HG02678 (cell line): ENCODE measurements around the gene TALDO1.

ENCODE experiments used
- ATAC-seq: cut with Tn5 transposase; IDR thresholded peaks from one replicate; pipeline ENCODE4 v1.9.1; 2021; ENCODE audit warnings: mild to moderate bottlenecking, moderate library complexity; ENCODE audit not compliant: unreplicated experiment

Gene TALDO1

DNA sequence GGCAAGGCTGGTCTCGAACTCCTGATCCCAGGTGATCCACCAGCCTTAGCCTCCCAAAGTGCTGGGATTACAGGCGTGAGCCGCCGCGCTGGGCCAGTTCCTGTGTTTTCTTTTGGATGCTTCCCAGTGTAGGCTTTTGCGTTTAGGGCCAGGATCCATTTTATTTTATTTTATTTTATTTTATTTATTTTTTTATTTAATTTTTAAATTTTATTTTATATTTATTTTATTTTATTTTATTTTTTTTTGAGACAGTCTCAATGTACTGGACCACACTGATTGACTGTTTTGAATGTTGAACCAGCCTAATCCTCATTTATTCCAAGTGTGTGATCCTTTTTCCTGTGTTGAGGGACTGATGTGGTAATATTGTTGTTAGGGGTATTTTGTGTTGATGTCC is 32.8 kb upstream of the TALDO1 start:
- ATAC-seq = no peak

DNA sequence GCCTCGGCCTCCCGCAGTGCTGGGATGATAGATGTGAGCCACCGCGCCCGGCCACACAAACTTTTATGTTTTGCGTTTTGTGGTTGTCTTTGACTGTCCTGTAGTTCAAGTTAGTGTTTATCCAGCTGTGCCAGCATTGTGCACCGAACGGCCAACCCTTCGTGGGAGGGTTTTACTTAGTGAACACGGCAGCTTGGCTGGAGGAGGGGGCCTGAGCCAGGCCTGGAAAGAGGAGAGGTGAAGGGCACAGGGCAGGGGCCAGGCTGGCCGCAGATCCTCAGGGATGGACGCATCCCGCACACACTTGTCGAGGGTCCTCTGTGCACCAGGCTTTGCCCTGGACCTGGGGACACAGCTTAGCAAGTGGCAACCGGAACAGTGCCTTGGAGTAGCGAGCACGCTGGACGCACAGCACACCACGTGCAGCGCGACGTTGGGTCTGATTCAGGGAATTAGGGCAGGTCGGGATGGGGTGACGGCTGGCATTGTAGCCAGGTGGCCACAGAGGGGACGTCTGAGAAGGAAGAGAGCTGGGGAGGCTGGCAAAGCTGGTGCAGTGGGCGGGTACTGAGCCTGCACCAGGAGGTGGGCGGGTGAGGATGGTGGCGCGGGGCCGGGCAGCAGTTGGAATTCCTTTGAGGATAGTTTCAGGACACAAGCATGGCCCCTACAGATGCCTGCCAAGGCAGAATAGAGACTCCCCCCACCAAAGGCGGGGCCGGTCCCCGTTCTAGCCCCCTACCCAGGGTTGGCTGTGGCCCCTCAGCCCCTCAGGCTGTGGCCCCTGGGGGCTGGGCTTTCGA is 27.8 kb upstream of the TALDO1 start:
- ATAC-seq = no peak

DNA sequence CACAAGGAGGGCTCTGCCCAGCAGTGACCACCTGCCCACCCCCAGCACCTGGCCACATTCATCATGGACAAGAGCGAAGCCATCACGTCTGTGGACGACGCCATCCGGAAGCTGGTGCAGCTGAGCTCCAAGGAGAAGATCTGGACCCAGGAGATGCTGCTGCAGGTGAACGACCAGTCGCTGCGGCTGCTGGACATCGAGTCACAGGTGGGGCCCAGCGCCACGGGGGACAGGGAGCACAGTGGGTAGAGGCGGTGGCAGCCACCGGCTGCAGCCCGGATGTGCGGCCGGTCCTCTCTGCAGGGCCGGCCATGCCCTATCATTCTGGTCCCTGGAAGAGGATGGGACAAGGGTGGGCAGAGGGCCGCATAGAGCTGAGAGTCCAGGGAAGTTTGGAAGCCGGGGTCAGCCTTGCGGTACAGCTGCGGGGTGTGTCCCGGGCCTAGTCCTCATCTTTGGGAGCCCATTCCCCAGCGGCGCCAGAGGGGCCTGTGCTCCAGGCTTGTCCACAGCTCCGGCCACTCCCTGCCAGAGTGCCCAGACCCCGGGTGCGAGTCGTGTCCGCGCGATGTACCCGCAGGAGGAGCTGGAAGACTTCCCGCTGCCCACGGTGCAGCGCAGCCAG is 27.1 kb upstream of the TALDO1 start:
- ATAC-seq = no peak

DNA sequence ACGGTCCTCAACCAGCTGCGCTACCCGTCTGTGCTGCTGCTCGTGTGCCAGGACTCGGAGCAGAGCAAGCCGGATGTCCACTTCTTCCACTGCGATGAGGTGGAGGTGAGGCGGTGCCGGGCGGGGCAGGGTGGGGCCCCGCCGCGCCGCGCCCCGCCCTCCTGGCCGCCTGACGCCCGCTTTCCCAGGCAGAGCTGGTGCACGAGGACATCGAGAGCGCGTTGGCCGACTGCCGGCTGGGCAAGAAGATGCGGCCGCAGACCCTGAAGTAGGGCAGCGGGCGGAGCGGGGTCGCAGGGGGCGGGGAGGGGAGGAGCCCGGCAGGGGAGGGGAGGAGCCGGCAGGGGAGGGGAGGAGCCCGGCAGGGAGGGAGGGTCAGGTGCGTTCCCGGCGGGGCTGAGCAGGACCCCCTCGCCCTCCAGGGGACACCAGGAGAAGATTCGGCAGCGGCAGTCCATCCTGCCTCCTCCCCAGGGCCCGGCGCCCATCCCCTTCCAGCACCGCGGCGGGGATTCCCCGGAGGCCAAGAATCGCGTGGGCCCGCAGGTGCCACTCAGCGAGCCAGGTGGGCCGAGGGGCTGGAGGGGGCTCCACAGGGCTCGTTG is 26.5 kb upstream of the TALDO1 start:
- ATAC-seq = no peak

DNA sequence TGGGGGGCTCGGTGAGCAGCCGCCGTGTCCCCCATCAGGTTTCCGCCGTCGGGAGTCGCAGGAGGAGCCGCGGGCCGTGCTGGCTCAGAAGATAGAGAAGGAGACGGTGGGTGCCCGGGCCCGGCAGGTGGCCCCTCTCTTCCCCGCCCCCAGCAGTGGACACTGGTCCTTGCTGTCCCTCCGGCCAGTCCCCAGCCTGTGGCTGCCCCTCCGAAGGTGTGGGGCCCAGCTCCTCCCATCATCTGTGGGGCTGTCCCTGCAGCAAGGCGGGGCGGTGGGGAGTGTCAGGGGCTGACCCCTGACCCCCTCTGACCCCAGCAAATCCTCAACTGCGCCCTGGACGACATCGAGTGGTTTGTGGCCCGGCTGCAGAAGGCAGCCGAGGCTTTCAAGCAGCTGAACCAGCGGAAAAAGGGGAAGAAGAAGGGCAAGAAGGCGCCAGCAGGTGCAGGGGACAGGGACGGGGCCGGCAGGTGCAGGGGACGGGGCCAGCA is 26.0 kb upstream of the TALDO1 start:
- no peak for ATAC-seq

DNA sequence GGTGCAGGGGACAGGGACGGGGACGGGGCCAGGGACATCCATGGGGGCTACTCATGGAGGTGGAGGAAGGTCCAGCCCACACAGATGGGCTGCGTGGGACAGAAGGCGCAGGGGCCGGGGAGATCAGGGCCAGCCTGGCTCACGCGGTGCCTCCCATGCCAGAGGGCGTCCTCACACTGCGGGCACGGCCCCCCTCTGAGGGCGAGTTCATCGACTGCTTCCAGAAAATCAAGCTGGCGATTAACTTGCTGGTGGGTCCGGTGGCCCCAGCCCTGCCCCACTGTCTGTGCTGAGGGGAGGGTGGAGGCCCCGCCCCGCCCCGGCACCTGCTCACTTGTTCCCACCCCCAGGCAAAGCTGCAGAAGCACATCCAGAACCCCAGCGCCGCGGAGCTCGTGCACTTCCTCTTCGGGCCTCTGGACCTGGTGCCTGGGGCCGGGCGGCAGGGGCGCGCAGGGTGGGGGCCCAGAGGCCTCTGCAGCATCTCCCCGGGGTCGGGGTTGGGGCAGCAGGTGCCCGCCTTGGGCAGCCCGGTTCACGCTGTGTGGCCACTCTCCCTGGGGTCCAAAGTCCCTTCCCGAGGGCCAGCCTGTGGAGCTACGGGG is 25.4 kb upstream of the TALDO1 start:
- no peak for ATAC-seq

DNA sequence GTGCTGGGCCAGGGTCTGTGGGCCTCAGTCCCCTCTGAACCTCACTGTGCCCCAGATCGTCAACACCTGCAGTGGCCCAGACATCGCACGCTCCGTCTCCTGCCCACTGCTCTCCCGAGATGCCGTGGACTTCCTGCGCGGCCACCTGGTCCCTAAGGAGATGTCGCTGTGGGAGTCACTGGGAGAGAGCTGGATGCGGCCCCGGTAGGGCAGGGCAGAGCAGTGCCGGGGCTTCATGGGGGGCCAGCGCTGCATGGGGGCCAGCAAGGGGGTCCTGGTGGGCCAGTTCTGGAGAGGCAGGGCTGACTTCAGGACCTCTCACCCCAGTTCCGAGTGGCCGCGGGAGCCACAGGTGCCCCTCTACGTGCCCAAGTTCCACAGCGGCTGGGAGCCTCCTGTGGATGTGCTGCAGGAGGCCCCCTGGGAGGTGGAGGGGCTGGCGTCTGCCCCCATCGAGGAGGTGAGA is 24.9 kb upstream of the TALDO1 start:
- no peak for ATAC-seq

DNA sequence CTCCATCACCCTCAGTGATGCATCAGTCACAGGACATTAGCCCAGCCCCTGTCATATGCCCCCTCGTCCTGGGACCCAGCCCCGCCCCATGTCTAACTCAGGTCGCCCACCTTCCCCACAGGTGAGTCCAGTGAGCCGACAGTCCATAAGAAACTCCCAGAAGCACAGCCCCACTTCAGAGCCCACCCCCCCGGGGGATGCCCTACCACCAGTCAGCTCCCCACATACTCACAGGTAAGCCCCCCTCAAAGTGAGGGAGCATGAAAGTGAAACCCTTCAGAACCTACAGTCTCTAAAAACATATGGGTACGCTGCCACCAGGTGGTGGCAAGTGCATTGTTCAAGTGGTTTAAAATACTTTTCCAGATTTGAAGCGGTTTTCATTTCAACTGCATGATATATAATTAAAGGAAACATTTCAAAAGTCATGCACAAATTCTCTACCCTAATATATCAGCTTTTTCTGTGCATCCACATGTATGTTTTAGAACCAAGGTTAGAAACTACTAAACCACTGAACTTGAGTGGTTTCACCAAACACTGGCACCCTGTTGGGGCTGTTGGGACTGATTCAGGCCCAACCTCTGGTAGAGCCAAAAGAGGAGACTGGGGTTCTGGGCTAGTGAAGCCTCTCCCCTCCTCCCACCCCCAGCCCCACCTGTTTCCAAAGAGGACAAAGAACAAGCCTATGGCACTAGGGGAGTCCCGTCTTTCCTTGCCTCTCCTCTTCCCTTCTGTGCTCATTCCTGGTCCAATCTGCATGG is 24.0 kb upstream of the TALDO1 start:
- no peak for ATAC-seq

DNA sequence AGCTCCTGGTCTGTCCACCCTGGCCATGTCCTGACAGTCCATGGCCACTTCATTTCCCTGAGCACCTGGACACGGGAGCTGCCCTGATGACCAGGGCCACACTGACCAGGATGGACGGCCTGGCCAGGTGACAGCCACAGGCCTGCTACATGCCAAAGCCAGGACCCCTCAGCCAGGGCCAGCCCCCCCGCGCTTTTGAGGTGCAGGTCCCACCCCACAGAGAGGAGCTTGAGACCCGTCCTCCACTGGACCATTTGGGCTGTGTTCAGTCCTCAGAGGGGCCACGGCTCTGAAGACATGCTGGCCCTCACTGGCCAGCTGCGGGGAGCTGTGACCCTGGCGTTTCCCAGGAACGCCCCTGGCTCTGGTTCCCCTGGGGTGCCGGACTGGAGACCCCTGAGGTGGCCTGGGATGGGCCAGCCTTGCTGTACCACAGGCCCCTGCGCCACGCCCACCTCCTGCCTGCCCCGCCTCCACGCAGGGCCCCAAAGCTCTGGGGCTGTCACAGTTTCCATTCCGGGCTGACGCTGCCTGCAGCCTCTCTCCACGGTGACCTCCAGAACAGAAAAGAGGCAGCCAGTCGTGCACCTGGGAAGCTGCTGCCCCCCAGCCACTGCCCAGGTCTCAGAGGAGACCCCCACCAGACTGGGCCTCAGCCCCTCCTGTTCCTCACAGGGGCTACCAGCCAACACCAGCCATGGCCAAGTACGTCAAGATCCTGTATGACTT is 23.1 kb upstream of the TALDO1 start:
- ATAC-seq = no peak

DNA sequence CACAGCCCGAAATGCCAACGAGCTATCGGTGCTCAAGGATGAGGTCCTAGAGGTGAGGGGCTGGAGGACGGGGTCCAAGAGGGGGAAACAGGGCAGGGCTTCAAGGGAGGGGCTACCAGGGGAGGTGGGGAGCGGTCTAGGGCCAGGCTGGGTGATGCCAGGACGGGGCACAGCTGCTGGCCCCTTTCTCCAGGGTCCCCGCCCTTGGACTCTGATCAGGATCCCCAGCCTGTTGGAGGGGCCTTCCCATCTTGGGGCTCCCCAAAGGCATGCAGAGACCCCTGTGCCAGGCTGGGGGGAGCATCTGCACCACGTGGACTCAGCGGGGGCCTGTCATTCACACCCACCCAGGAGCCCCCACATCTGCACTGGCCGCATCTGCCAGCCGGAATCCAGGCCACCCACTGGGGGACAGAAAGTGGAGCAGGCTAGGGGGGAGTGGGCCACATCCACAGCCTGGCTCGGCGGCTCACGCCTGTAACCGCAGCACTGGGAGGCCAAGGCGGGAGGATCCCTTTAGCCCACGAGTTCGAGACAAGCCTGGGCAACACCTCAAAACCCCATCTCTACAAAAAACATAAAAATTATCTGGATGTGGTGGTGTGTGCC is 22.4 kb upstream of the TALDO1 start:
- no peak for ATAC-seq

DNA sequence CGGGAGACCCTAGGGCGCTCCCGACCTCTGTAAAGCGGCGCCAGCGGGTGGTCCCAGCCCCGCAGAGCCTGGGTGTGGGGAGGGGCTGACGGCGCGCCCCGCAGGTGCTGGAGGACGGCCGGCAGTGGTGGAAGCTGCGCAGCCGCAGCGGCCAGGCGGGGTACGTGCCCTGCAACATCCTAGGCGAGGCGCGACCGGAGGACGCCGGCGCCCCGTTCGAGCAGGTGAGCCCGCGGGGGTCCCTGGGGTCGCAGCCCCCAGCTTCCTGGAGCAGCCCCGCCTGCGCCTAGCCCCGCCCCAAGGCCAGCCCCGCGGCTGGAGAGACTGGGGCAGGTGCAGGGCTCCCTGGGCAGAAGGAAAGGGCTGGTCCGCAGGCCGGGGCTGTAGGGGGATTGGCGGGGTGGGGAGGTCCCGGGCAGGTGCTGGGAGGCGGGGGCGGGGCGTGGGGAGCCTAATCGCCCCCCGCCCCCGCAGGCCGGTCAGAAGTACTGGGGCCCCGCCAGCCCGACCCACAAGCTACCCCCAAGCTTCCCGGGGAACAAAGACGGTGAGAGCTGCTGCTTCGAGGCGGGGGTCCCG is 21.6 kb upstream of the TALDO1 start:
- no peak for ATAC-seq

DNA sequence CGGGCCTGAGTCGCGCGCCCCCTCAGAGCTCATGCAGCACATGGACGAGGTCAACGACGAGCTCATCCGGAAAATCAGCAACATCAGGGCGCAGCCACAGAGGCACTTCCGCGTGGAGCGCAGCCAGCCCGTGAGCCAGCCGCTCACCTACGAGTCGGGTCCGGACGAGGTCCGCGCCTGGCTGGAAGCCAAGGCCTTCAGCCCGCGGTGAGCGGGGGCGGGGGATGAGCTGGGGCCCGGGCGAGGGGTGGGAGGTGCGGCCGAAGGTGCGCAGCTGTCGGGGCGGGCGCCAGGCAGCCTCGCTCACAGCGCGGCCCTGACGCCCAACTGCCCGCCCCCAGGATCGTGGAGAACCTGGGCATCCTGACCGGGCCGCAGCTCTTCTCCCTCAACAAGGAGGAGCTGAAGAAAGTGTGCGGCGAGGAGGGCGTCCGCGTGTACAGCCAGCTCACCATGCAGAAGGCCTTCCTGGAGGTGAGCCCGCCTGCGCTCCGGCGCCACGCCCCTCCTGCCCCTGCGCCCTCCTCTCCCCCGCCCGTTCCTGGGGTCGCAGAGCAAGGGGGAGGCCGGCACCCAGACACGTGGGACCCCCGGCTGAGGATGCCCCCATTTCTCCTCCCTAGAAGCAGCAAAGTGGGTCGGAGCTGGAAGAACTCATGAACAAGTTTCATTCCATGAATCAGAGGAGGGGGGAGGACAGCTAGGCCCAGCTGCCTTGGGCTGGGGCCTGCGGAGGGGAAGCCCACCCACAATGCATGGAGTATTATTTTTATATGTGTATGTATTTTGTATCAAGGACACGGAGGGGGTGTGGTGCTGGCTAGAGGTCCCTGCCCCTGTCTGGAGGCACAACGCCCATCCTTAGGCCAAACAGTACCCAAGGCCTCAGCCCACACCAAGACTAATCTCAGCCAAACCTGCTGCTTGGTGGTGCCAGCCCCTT is 20.7 kb upstream of the TALDO1 start:
- ATAC-seq = no peak

DNA sequence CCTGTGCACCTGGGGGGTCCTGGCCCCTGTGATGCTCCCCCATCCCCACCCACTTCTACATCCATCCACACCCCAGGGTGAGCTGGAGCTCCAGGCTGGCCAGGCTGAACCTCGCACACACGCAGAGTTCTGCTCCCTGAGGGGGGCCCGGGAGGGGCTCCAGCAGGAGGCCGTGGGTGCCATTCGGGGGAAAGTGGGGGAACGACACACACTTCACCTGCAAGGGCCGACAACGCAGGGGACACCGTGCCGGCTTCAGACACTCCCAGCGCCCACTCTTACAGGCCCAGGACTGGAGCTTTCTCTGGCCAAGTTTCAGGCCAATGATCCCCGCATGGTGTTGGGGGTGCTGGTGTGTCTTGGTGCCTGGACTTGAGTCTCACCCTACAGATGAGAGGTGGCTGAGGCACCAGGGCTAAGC is 20.0 kb upstream of the TALDO1 start:
- ATAC-seq = no peak

DNA sequence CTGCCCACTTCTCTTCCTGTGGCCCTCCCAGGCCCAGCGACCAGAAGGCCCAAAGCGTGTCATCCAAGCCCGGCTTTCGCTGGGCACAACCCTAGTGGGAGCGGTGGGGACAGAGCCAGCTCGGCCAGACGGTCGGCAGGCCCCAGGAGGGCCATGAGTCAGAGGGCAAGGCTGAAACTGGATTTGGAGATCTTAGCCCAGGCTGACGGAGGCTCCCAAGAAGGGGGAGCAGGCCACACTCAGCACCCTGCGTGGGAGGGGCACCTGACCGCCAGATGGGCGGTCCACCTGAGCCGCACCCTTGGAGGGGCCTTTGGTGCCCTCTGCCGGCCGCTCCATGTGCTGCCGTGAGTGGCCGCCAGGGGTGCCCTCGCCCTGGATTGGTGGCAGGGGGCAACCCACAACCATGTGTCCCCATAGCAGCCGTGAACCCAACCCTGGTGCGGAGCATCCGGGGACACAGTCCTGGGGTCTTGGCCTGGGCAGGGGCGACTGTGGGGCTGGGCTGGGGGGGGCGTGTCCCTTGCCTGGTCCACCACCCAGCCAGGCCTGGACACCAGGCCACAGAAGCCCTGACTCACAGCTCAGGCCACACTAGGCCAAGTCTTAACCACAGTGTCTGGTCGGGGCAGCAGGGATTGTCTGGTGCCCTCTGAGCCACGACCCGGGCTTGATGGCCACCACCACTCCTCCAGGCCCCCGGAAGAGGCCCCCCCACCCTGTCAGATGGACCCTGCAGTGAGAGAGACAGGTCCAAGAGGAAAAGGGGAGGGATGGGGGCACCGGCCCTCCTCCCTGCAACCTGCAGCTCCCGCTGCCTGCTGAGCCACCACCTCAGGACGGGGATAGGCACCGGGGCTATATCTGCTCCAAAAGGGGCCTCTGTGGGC is 19.2 kb upstream of the TALDO1 start:
- ATAC-seq = no peak

DNA sequence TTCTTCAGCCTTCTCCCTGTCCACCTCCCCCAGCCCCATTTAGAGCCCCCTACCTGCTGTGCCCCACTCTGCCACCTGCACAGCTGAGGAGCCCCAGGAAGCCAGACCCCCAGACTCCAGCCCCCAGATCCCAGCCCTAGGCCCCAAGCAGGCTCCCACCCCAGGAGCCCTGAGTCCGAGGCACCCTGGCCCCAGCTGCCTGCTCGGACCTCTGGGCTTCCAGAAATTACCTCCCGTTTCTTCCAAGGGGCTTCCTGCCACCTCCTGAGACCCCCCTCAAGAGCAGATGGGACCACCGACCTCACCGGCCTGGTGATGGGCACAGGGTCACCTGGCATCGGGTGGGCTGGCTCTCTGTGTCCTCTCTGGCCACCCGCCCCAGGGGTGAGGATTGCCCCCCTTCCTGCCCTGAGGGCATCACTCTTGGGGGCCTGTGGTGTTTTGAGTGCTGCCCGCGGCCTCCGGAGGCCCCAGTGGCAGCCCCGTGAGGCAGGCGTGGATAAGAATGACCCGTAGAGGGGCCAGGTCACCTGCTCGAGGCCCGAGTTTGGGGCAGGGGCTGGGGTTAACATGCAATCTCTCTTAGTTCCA is 18.3 kb upstream of the TALDO1 start:
- no peak for ATAC-seq

DNA sequence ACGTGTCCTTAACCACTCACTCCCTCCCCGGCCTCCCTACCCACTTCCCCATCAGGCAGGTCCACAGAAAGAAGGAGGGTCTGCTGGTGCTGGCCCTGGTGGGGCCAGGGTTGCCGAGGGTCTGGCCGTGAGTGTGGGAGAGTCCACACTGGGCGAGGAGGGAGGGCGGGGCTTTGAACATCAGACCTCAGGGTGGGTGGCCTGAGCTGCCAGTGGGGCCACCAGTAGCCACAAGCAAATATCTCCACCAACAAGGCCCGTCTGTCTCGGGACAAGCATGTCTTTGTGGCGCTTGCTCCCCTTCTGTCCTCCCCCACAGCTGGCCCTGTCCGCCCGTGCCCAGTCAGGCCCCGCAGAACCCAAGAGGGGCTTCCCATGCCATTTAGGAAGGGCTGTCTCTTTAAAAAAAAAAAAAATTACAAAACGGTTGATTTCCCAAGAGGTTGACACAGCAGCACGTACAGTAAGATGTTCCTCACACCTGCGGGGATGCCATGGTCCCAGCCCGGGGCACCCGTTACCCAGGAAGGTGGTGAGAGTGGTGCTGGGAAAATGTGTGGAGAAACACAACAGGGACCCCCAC is 17.7 kb upstream of the TALDO1 start:
- no peak for ATAC-seq

DNA sequence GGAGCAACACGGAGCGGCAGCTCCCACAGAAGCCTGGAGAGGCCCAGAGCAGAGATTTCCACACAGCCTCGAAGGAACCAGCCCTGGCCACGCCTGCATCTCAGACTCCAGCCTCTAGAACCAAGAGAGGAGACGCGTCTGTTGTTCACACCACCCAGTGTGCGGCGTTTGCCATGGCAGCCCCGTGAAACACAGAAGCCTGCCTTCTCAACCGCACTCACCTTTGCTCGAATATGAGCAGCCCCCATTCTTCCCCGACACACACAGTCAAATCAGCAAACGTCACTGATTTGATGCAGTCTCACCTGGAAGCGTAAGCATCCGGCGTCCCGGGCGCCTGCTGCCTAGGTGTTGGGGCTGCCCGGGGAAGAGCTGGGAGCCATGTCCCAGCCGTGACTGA is 14.2 kb upstream of the TALDO1 start:
- no peak for ATAC-seq
